Fibroblast of skin of right biceps (primary cell): ENCODE measurements around the gene MPPED1.

Experiments
- DNase-seq: peaks from one replicate; pipeline ENCODE4 v3.0.0-alpha.2; 2013

MPPED1 gene

DNA sequence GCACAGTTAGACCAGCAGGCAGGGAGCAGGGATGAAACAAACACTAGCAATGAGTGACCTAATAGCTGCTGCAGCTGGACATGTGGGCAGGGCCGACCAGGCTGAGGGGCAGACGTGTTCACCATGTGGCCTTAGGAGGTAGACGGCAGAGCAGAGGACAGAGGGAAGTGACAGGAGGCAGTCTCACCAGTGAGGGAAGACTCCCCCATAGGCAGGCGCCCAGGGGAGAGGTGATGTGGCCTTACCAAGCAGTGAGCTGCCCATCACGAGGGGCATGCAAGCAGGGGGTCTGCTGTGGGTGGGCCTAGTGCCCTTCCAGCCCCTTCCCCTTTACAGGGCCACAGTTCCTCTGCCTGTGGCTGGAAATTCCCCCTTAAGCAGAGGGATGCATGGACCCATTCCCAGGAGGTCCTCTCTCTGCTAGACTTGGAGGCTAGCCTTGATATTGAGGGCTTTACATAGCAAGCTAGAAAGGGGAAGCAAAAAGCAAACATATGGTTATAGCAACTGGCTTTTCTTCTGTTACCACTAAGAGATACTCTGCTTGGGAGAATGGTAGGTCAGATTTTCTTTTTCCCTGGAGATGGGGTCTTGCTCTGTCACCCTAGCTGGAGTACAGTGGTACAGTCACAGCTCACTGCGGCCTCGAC lies 67.6 kb downstream of the MPPED1 start:
- DNase-seq: no peak

GRCh38 chr22:43479962-43480361 lies 68.1 kb downstream of the MPPED1 start:
- no peak for DNase-seq

GRCh38 chr22:43481568-43482317 lies 69.9 kb downstream of the MPPED1 start:
- no peak for DNase-seq

DNA sequence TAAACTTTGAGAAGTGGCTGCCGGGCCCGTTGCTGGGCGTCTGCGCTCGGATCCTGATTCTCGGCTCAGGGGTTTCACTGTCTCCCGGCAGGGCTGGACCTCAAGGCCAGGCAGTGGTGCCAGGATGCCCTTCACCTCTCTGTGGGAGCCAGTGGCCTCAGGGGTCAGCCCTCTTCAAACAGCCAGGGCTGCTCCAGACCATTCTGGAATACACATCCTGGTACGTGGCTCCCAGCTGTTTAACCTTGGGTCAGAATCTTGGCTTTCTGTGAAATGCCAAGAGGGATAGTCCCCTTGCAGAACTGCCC lies 70.5 kb downstream of the MPPED1 start:
- no peak for DNase-seq

DNA sequence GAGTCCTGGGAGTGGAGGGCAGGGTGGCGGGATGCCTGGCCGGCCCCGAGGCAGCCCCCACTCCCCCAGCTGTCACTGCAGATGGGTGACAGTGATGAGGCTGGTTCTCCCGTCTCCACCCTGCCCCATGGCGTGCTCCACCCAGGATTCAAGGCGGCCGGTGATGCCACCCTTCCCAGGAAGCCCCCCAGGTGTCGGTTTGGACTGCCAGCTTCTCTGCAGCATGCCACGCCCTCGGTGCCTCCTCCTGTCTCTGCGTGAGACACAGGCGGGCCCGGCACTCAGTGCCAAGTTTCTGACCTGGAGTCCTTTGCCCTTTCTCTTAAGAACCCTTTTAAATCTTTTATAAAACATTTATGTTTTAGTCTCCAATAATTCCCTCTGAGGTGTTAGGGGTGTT lies 71.5 kb downstream of the MPPED1 start:
- DNase-seq: no peak

DNA sequence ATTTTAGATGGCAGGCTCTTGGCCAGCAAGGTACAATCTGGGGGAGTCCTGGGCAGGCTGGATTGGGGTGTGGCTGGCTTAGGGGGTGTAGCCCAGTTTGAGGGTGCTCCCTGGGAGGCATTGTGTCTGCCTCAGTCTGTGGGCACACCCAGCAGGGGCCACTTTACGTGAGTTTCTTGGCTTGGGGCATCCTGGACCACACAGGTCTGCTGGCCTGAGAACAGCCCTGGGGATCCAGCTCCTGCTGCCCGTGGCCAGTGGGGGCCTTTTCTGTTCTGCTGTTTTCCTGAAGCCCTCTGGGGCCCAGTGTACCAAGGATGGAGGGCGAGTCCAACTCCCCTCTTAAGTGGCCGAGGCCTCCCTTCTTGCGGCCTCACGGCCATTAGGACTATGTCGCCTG lies 71.9 kb downstream of the MPPED1 start:
- no peak for DNase-seq

- no peak for DNase-seq
Observed at GRCh38 chr22:43484227-43484626, 72.4 kb downstream of the MPPED1 start.

DNA sequence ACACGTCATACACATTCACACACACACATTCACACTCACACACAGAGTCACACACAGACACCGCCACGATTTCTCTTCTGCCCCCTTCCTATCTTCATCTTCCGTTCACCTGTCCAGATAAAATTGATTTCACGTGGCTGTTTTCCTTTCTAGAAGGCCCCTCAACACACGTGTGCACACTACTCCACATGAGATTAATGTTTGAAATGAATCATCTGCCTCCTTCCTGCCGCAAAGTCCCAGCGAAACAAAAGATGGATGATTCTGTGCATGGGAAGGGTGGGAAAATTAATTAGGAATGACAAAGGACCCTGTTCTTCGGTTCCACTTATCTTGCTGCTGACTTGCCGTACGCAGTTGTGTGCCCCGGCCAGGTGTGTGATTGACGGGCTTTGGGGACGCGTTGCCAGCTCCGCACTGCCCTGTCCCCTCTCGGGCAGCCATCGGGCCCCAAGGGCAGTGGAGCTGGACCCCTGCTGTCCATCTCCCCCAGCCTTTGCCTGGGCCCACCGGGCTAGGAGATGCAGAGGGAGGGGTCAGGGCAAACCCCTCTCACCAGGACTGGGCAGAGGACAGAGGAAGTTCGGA lies 73.8 kb downstream of the MPPED1 start:
- DNase-seq: no peak

GRCh38 chr22:43487311-43488030 lies 75.7 kb downstream of the MPPED1 start:
- DNase-seq: no peak

GRCh38 chr22:43488031-43488866 lies 76.4 kb downstream of the MPPED1 start:
- no peak for DNase-seq

GRCh38 chr22:43488937-43489336 lies 77.1 kb downstream of the MPPED1 start:
- no peak for DNase-seq

DNA sequence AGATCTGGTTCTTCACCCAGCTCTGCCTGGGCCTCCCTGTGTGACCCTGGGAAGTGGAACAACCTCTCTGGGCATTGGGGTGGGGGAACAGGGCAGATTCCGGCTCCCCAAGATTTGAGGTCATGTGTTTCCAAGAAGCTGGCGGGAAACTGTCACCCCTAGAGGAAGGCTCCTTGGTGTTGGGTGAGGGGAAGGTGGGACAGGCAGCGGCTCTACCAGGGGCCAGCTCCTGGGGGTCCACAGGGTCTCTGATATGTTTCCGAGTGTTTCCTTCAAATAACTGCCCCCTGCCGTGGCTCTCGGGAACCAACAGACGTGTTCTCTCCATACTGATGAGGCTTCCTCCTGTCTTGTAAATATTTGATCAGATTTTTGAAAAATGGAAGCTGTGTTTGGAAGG lies 78.5 kb downstream of the MPPED1 start:
- no peak for DNase-seq

GRCh38 chr22:43491177-43491576 lies 79.4 kb downstream of the MPPED1 start:
- DNase-seq: no peak

DNA sequence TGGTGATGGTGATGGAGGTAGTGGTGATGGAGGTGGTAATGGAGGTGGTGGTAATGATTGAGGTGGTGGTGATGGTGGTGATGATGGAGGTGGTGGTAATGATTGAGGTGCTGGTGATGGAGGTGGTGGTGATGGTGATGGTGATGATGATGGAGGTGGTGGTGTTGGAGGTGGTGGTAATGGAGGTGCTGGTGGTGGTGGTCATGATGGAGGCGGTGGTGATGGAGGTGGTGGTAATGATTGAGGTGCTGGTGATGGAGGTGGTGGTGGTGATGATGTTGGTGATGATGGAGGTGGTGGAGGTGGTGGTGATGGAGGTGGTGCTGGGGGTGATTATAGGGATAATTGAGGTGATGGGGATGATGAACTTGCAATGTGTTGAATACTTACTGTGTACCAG lies 79.9 kb downstream of the MPPED1 start:
- DNase-seq: no peak

DNA sequence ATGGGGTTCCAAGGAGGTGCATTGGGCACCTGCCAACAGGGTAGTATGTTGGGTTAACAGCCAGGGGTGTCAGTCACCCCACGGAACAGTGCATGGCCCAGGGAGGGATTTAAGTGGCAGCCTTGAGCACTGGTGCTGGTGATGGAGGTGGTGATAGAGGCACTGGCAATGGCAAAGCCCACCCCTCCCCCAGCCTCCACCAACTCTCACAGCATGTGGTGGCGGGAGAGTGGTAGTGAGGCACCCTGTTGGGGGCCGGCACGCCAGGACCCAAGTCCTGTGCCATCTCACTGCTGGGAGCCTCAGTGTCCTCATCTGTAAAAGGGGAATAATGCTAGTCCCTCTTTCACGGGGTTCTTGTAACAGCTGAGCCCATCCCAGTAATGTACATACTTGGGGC lies 81.5 kb downstream of the MPPED1 start:
- DNase-seq: no peak

DNA sequence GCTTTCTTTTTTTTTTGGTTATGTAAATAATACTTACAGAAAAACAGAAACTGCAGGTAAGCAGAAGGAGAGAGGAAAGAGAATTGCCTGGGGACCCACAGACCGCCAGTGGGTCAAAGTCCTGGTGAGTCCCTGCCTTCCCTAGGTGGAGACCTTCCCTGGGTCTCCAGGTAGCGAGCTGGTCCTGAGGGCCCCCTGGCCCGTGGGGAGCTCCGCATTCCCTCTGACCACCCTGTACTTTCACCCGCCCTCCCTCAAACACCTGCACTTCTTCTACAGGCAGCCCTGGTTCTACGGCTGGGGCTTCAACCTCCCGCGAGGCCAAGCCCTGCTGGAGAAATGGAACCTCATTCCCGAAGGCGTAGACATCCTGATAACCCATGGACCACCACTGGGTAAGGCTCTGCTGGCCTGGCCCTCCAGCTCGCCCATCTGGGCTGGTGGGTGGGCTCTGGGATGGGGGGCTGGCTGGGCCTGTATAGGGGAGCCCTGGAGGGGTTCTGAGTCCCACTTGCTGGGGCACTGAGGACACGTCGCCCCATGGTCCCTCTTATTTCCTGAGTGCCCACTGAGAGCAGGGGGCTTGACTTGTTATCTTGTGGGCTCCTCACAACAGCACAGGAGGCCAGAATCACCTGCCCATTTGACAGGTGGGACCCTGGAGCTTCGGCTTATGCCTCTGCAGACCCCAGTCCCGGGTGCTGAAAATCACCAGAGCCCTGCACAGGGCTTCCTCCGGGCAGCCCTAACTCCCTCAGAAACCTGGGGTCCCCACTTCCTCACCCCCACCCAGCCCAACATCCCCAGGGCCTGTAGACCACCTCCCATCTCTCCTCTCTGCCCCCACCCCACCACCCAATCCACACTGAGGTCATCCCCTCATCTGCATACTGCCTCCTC lies 86.4 kb downstream of the MPPED1 start:
- DNase-seq: no peak

DNA sequence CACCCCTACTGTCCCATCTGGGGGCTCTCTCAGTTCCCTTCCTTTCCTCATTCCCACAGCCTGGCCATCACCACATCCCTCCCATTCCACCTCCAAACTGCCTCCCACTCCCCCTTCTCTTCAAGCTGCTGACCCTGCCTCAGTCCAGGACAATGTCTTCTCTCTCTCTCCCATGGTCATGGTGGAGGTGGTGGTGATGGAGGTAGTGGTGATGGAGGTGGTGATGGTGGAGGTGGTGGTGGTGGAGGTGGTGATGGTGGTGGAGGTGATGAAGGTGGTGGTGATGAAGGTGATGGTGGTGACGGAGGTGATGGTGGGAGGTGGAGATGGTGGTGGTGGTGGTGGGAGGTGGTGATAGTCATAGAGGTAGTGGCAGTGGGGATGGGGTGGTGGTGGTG lies 87.0 kb downstream of the MPPED1 start:
- DNase-seq: no peak

DNA sequence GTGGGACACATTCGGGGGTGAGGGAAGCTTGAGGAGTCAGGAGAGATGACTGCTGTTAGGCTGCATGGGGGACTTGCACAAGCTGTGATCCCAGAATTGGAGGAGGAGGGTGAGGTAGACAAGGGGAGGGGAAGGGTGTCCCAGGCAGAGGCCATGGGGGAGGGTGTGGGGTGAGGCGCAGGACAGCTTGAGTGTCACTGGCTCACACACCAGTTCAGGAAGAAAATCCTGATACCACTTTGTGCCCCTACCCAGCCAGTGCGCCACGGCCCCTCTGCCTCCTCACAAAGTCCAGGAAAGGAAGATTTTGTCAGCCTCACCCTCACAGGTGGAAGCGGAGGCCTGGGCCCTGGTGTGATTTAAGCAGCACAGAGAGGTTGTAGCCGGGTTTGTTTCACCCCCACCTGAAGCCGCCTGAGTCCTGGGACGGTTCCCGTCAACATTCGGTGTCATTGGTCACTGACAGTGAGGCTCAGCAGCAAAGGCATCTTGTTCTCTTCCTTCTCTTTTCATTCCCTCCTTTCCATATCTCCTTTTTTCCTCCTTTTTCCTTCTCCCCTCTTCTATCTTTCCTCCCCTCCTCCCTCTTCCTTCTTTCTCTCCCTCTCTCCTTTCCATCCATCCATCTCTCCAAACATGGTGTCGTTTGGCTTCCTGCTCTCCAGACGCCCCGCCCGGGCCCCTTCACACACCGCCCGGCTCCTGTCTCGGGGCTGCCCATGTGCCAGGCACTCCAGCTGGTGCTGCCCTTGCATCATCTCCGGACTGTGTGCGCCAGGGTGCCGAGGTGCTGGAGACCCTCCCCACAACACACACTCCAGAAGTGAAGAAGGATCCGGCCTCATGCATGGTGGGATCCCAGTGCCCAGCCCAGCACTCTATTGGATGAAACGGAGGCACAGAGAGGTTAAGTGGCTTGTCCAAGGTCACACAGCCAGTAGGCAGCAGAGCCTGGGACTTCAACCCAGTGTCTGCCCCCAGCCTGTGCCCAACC lies 89.3 kb downstream of the MPPED1 start:
- DNase-seq: no peak

DNA sequence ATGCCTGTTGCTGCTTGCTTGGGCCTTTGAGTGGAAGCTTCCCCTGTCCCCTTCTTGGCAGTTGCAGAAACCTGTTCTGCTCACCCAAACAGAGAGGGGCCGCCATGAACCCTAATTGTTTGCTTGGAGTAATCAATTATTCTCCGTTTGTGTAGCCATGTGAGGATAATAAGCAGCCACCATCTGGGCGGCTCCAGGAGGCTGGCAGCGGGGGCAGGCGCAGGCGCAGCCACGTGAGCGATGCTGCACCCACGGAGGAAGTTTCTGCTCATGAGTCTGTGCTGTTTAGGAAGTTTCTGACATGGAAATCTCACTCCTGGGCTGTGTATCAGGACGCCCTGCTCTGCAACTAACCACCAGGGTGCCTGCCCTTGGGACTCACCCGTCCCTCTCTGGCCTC lies 90.1 kb downstream of the MPPED1 start:
- no peak for DNase-seq

DNA sequence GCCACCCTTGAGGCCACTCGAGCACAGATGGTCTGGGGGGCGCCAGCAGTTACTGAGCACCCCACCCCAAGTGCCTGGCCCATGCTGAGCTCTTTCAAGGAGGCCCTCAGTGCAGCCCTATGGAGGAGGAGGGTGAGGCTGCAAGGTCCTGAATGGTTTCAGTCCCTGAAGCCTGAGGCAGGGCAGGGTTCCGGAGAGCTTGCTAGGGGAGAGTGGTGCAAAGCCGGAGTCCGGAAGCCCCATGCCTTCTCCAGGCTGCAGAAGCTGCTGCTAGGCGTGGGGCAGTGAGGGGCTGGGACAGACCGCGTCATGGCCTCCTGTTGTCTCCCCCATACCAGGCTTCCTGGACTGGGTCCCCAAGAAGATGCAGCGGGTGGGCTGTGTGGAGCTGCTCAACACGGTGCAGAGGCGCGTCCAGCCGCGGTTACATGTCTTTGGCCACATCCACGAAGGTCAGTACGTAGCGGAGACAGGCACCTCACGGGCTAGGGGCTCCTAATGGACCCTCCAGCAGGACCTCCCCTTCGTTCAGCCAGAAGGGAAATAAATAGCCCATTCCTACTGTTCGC lies 90.6 kb downstream of the MPPED1 start:
- DNase-seq: no peak
